Measurements from ENCODE around the gene MTMR2. TPM values are rescaled to one million over a fixed set of nuclear protein-coding genes. Genes with fewer than 3 reads are reported as not detected.

The MTMR2 gene
- polyA plus RNA-seq, 1 of the 3 experiments (the other 2 are of a cell fraction): 8.6 TPM

DNA sequence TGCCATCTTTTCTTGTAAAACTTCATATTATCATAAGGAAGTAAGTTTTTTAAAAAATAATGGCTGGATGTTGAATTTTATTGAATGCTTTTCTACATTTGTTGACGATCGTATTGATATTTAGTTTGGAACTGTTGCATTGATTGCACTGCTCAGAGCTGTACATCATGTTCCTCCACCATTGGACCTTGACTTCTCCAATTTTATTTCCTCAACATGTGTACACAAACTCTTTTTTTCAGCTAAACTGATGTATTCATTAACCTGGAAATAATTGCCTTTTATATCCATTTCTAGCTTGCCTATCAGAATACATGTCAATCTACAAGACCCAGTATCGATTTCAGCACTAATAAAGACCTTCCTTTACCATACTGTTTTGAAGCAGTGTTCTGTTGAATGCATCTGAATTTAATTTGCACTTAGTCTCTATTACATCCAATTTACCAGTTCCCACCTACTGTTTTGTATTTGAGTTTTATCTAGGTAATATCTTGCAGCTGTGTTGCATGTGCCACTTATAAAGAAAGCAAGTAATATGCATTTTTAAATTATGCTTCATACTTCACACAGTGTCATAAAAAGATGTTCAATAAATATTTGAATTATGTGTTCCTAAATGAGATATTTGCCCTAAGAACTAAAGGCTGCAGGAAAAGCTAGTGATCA lies 128.1 kb downstream of the MTMR2 start:
- POLR2A ChIA-PET: no interaction called here
- H3K9ac ChIP-seq: no peak overlapping the region
- peak overlapping the region in 1 of 2 experiments; percentile 22; a peak in 1 of 4 replicates for H3K27ac ChIP-seq (ENCODE audit: low read depth in 2 of 2, low read length in 1 of 2)
- H3F3A ChIP-seq (replicated peaks; ENCODE audit: insufficient read depth): peaks cover 1% of the 10 kb centered on the region
- peaks cover 9 to 10% of the 10 kb centered on the region in 2 experiments for H3K36me3 ChIP-seq (replicated peaks in 1 of 2; ENCODE audit: control insufficient read depth in 1 of 2, insufficient read depth in 2 of 2, low read length in 1 of 2)
- H4K20me1 ChIP-seq (ENCODE audit: insufficient read depth): peaks cover 4% of the 10 kb centered on the region; the same call in 1 of the 2 replicates
- no peak overlapping the region for H2AFZ ChIP-seq (ENCODE audit: low read depth)
- no peak for DNase-seq
- H3K9me2 ChIP-seq: no peaks in the 10 kb centered on the region
- CTCF ChIA-PET: interaction anchor here (1.2 to 1.4 kb wide), 3 partner anchors 32 to 631 kb away, joined by 3 to 4 read pairs (median 3); no protein-coding TSS in a partner anchor
- WGBS (ENCODE audit: low lambda C conversion rate): 85% methylated on average over 3 of the region's 3 CpGs
- TF ChIP-seq MEF2A (IDR thresholded peaks at IDR 0.05; ENCODE audit: borderline replicate concordance, low read depth) (no peak), MXI1 (IDR thresholded peaks at IDR 0.05; ENCODE audit: low read depth, low read length) (no peak), RCOR1 (IDR thresholded peaks at IDR 0.05; ENCODE audit: low read length) (no peak), CHD2 (IDR thresholded peaks at IDR 0.05; ENCODE audit: low read length, partially characterized antibody) (peak; percentile 25), GABPA (IDR thresholded peaks at IDR 0.05; ENCODE audit: low read depth) (no peak), EP300 (IDR thresholded peaks at IDR 0.05; ENCODE audit: borderline replicate concordance in 1 of 2, low read depth in 1 of 2, low read length in 1 of 2) (peak in 1 of 2 experiments; percentile 16; a peak in 1 of 4 replicates), GATA2 (CRISPR knock-in tag; IDR thresholded peaks at IDR 0.05) (peak; percentile 62; the same call in 1 of the 2 replicates)
- TF ChIP-seq, protein P1, sequence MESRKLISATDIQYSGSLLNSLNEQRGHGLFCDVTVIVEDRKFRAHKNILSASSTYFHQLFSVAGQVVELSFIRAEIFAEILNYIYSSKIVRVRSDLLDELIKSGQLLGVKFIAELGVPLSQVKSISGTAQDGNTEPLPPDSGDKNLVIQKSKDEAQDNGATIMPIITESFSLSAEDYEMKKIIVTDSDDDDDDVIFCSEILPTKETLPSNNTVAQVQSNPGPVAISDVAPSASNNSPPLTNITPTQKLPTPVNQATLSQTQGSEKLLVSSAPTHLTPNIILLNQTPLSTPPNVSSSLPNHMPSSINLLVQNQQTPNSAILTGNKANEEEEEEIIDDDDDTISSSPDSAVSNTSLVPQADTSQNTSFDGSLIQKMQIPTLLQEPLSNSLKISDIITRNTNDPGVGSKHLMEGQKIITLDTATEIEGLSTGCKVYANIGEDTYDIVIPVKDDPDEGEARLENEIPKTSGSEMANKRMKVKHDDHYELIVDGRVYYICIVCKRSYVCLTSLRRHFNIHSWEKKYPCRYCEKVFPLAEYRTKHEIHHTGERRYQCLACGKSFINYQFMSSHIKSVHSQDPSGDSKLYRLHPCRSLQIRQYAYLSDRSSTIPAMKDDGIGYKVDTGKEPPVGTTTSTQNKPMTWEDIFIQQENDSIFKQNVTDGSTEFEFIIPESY (IDR thresholded peaks at IDR 0.05; ENCODE audit: borderline replicate concordance, low read depth): no peak
- TF ChIP-seq, protein P2, sequence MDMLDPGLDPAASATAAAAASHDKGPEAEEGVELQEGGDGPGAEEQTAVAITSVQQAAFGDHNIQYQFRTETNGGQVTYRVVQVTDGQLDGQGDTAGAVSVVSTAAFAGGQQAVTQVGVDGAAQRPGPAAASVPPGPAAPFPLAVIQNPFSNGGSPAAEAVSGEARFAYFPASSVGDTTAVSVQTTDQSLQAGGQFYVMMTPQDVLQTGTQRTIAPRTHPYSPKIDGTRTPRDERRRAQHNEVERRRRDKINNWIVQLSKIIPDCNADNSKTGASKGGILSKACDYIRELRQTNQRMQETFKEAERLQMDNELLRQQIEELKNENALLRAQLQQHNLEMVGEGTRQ (IDR thresholded peaks at IDR 0.05; ENCODE audit: borderline replicate concordance, low read depth, low read length): no peak
- H3K79me2 ChIP-seq (ENCODE audit: insufficient read depth): peaks cover 77% of the 10 kb centered on the region
- H3K9me3 ChIP-seq: no peaks in the 10 kb centered on the region
- H3K4me1 ChIP-seq (ENCODE audit: control insufficient read depth in 1 of 2, insufficient read depth in 2 of 2, low read depth in 1 of 2, low read length in 1 of 2): peaks cover 11 to 30% of the 10 kb centered on the region in 2 experiments; a peak in 3 of 4 replicates
- H3K4me3 ChIP-seq (ENCODE audit: low read depth in 2 of 2, low read length in 1 of 2): no peak overlapping the region
- H3K4me2 ChIP-seq: no peak overlapping the region
- H3K27me3 ChIP-seq (ENCODE audit: insufficient read depth): no peaks in the 10 kb centered on the region

DNA sequence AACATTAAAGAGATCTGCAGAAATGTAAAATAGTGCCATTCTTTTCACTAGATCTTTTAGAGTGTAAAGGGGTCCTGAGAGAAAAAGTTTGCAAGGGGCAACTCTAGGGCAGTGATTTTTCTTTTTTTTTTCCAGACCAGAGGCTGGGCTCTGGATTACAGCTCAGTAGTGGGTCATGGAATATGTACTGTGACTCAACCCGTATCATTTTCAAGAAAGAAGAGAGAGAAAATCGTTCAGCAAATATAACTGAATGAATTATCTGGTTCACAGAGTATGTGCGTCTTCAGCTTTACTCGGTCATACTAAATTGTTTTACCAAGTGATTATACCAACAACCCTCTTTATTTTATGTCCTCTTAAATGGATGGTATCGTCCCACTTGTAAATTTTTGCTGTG lies 129.8 kb downstream of the MTMR2 start:
- Histone ChIP-seq H3K9me3 (no peaks in the 10 kb centered on the region), H3F3A (replicated peaks; ENCODE audit: insufficient read depth) (peaks cover 8% of the 10 kb centered on the region), H3K79me2 (ENCODE audit: insufficient read depth) (peaks cover 82% of the 10 kb centered on the region), H3K4me3 (ENCODE audit: low read depth in 2 of 2, low read length in 1 of 2) (no peak overlapping the region), H3K9me2 (no peaks in the 10 kb centered on the region), H3K27ac (ENCODE audit: low read depth in 2 of 2, low read length in 1 of 2) (no peak overlapping the region), H3K4me1 (ENCODE audit: control insufficient read depth in 1 of 2, insufficient read depth in 2 of 2, low read depth in 1 of 2, low read length in 1 of 2) (peaks cover 11 to 30% of the 10 kb centered on the region in 2 experiments; a peak in 3 of 4 replicates), H2AFZ (ENCODE audit: low read depth) (no peak overlapping the region), H3K4me2 (no peak overlapping the region), H4K20me1 (ENCODE audit: insufficient read depth) (peaks cover 4% of the 10 kb centered on the region; the same call in 1 of the 2 replicates), H3K27me3 (ENCODE audit: insufficient read depth) (no peaks in the 10 kb centered on the region), H3K9ac (no peak overlapping the region), H3K36me3 (replicated peaks in 1 of 2; ENCODE audit: control insufficient read depth in 1 of 2, insufficient read depth in 2 of 2, low read length in 1 of 2) (peaks cover 0 to 4% of the 10 kb centered on the region in 2 experiments)
- TF ChIP-seq GATA2 (CRISPR knock-in tag; IDR thresholded peaks at IDR 0.05) (no peak), FOXM1 (IDR thresholded peaks at IDR 0.05; ENCODE audit: low read depth) (no peak), FOSL2 (IDR thresholded peaks at IDR 0.05; ENCODE audit: borderline replicate concordance, low read depth) (no peak), MXI1 (IDR thresholded peaks at IDR 0.05; ENCODE audit: low read depth, low read length) (no peak), SMC3 (IDR thresholded peaks at IDR 0.05; ENCODE audit: low read depth, low read length) (no peak), POLR2AphosphoS5 (IDR thresholded peaks at IDR 0.05; ENCODE audit: low read depth, low read length) (no peak), ELF1 (IDR thresholded peaks at IDR 0.05) (no peak), MEF2A (IDR thresholded peaks at IDR 0.05; ENCODE audit: borderline replicate concordance, low read depth) (no peak)
- TF ChIP-seq, protein P3, sequence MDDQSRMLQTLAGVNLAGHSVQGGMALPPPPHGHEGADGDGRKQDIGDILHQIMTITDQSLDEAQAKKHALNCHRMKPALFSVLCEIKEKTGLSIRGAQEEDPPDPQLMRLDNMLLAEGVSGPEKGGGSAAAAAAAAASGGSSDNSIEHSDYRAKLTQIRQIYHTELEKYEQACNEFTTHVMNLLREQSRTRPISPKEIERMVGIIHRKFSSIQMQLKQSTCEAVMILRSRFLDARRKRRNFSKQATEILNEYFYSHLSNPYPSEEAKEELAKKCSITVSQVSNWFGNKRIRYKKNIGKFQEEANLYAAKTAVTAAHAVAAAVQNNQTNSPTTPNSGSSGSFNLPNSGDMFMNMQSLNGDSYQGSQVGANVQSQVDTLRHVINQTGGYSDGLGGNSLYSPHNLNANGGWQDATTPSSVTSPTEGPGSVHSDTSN (IDR thresholded peaks at IDR 0.05): no peak
- 79% methylated on average over 5 of the region's 5 CpGs for WGBS (ENCODE audit: low lambda C conversion rate)
- no peak for DNase-seq
- ChIA-PET CTCF (no interaction called here), POLR2A (no interaction called here)
